GM12878 (cell line): ENCODE measurements around the gene IRF1. TPM values are rescaled to one million over a fixed set of nuclear protein-coding genes. Genes with fewer than 3 reads are reported as not detected.

Experiments used
- ATAC-seq: fragments of 200-7000 bp; cut with Tn5 transposase; 3 replicates; pipeline ENCODE4 v1.9.1; 2020; ENCODE audit warnings: mild to moderate bottlenecking, moderate library complexity
- BruUV-seq: library from RNA; stranded (reverse); fragments of 400-500 nt; replicated peaks from 2 replicates; lab custom pipeline; 2021; lab: Mats Ljungman, UMichigan
- CTCF ChIA-PET: fragments of 300-600 bp; sonication (Branson Sonifier 250); formaldehyde crosslinking; extraction: SDS; loops from one replicate; lab custom pipeline; 2021; ENCODE audit warnings: inconsistent platforms; lab: Yijun Ruan, JAX
- POLR2A ChIA-PET: fragments of 350-600 bp; formaldehyde crosslinking; extraction: SDS; loops from one replicate; lab custom pipeline; 2021; ENCODE audit warnings: inconsistent platforms; lab: Charles Lee
- RAD21 ChIA-PET: fragments of 300-600 bp; sonication (Branson Sonifier 250); formaldehyde crosslinking; loops from one replicate; lab custom pipeline; 2023; ENCODE audit warnings: antibody characterized with exemption; ENCODE audit not compliant: unreplicated experiment; lab: Charles Lee
- SMC1A ChIA-PET: fragments of 300-600 bp; sonication (Branson Sonifier 250); formaldehyde crosslinking; loops from one replicate; lab custom pipeline; 2023; ENCODE audit not compliant: unreplicated experiment, uncharacterized antibody; lab: Charles Lee
- DNase-seq: peaks from one replicate; pipeline ENCODE4 v3.0.0-alpha.2; 2011; ENCODE audit warnings: low read depth, low spot score
- FAIRE-seq: peaks from 3 replicates; lab custom pipeline; 2011; peaks lifted over from hg19 to GRCh38; lab: Jason Lieb, UNC
- H2AFZ ChIP-seq: 2 replicates; pipeline ENCODE4 v1.6.0; 2011; ENCODE audit warnings: low read depth, low read length, control low read depth; ENCODE audit not compliant: control insufficient read depth
- H3K27ac ChIP-seq: 2 replicates; pipeline ENCODE4 v1.5.1; 2011; ENCODE audit warnings: control low read depth; ENCODE audit not compliant: control insufficient read depth, insufficient read depth
- H3K27me3 ChIP-seq, 2 experiments: replicated peaks in 1 of 2; 2 replicates each; pipeline versions ENCODE4 v1.6.0 to v1.6.1; 2011; ENCODE audit warnings: low read length in 1 of 2; ENCODE audit not compliant: control insufficient read depth in 2 of 2, insufficient read depth in 2 of 2
- H3K36me3 ChIP-seq, 2 experiments: 2 replicates each; pipeline ENCODE4 v1.5.1; 2011; ENCODE audit warnings: low read length in 1 of 2; ENCODE audit not compliant: control insufficient read depth in 2 of 2, insufficient read depth in 2 of 2
- H3K4me1 ChIP-seq: 2 replicates; pipeline ENCODE4 v1.6.1; 2011; ENCODE audit warnings: mild to moderate bottlenecking, low read length, moderate library complexity, mixed read lengths; ENCODE audit not compliant: control insufficient read depth, insufficient read depth
- H3K4me2 ChIP-seq: 2 replicates; pipeline ENCODE4 v1.6.0; 2011; ENCODE audit warnings: control low read depth; ENCODE audit not compliant: control insufficient read depth, insufficient read depth
- H3K4me3 ChIP-seq: fragments of 200-600 bp; sonication (generic); 2 replicates; pipeline ENCODE4 v1.5.1; 2016
- H3K79me2 ChIP-seq: 2 replicates; pipeline ENCODE4 v1.6.0; 2011; ENCODE audit warnings: low read length; ENCODE audit not compliant: control insufficient read depth, insufficient read depth
- H3K9ac ChIP-seq: 2 replicates; pipeline ENCODE4 v1.8.0; 2011; ENCODE audit warnings: low read length, control low read depth, mixed read lengths; ENCODE audit not compliant: control insufficient read depth, insufficient read depth
- H3K9me3 ChIP-seq: replicated peaks from 3 replicates; pipeline ENCODE4 v1.5.1; 2011; ENCODE audit warnings: mild to moderate bottlenecking, low read length; ENCODE audit not compliant: control insufficient read depth, insufficient read depth
- H4K20me1 ChIP-seq: 2 replicates; pipeline ENCODE4 v1.6.0; 2011; ENCODE audit not compliant: control insufficient read depth, insufficient read depth
- CBX5 ChIP-seq: sonication (generic); IDR thresholded peaks from 2 replicates; pipeline ENCODE4 v1.6.1; 2016; ENCODE audit warnings: low read depth, moderate library complexity, mild to moderate bottlenecking, inconsistent platforms
- CHD2 ChIP-seq: IDR thresholded peaks from 2 replicates; pipeline ENCODE4 v1.6.1; 2011; ENCODE audit warnings: low read depth, low read length, improper control_type of control experiment, borderline replicate concordance
- NFIC ChIP-seq: IDR thresholded peaks from 2 replicates; pipeline ENCODE4 v1.6.1; 2012; ENCODE audit warnings: low read depth, mild to moderate bottlenecking, inconsistent platforms, low read length, moderate library complexity
- SIN3A ChIP-seq: IDR thresholded peaks from 2 replicates; pipeline ENCODE4 v1.6.1; 2012; ENCODE audit warnings: low read depth, low read length, improper control_type of control experiment
- TCF7 ChIP-seq: IDR thresholded peaks from 2 replicates; pipeline ENCODE4 v1.6.1; 2014; ENCODE audit warnings: antibody characterized with exemption, borderline replicate concordance
- ZNF274 ChIP-seq: IDR thresholded peaks from one replicate; pipeline ENCODE4 v1.8.0; 2011; ENCODE audit not compliant: insufficient read length, insufficient read depth
- WGBS: methylation state at CpG from one replicate; pipeline ENCODE4 v1.1.6; 2016; ENCODE audit warnings: low lambda C conversion rate; ENCODE audit not compliant: insufficient replicate concordance, insufficient coverage; ENCODE audit errors: missing lambda C conversion rate; 5-methylcytosine and 5-hydroxymethylcytosine counted together
- in situ Hi-C: fragments of 300-500 bp; cut with MboI; formaldehyde crosslinking; loops from 9 replicates; pipeline ENCODE4 v1.14.3; 2018; ENCODE audit warnings: mixed read lengths
- intact Hi-C: fragments of 100-400 bp; cut with micrococcal nuclease; formaldehyde crosslinking; loops from one replicate; pipeline ENCODE4 v1.14.2; 2022; ENCODE audit not compliant: unreplicated experiment
- polyA plus RNA-seq, 11 experiments: library from polyadenylated mRNA; depleted of rRNA in 4 of 11; unstranded in 6 of 11; stranded (reverse) in 5 of 11; fragments of >200 nt; fragmentation: Nextera tagmentation in 4 of 11; fragmentation: Illumina TruSeq in 1 of 11; extraction: Ambion mirVana in 4 of 11; extraction: Trizol in 1 of 11; gene quantifications; 1 replicate in 1 of 11; 2 replicates in 10 of 11; pipeline versions ENCODE4 v1.2.1 to v1.2.3, GENCODE V29; 2011 to 2016; ENCODE audit warnings: inconsistent platforms in 2 of 11, missing spikeins in 2 of 11, low read depth in 1 of 11
- total RNA-seq, 4 experiments: library from RNA; depleted of rRNA in 3 of 4; stranded (reverse); fragments of >200 nt in 3 of 4; fragmentation: Illumina TruSeq in 1 of 4; extraction: Trizol in 1 of 4; gene quantifications; 2 replicates each; pipeline versions ENCODE4 v1.2.1 to v1.2.3, GENCODE V29; 2013 to 2021
- TF ChIP-seq, protein P1 (sequence below): fragments of 450-650 bp; IDR thresholded peaks from 2 replicates; pipeline ENCODE4 v1.6.1; 2016; ENCODE audit warnings: mild to moderate bottlenecking

Gene IRF1
- total and polyA plus RNA-seq, 10 of the 15 experiments (the other 5 are each of a cell fraction or from before 2014, with no cell fraction given) = 6.9 to 68.0 (median 49.6) TPM

DNA sequence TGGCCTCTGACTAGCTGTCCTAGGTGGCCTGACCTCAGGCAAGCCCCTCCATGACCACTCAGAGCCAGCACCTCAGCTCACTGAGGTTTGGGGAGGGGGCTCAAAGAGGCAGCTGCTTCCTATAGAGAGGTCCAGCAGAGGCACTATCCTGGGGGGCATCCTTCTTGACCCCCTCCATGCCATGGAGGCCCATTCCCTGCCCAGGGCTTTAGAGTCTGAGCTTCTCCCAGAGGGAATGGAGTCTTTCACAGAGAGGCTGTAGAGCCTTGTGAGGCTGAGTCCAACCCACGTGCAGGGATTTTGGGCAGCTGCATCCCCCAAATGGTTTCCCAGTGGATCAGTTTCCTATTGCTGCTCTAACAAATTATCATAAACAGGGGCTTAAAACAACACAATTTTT lies 16.9 kb downstream of the IRF1 start:
- in situ Hi-C loops = loop anchor here (5.0 kb wide), 1 partner anchor 51 kb away; no protein-coding TSS in a partner anchor
- ChIA-PET POLR2A (interaction anchor here (0.8 to 16.7 kb wide), 6 partner anchors 10 to 56 kb away, joined by 3 to 178 read pairs (median 4); partner anchors contain the start of gene IRF1), CTCF (interaction anchor here (0.7 to 12.8 kb wide), 5 partner anchors 14 to 47 kb away, joined by 3 to 139 read pairs (median 5); no protein-coding TSS in a partner anchor), RAD21 (interaction anchor here (1.9 kb wide), 1 partner anchor 13 kb away, joined by 8 read pairs; no protein-coding TSS in a partner anchor), SMC1A (interaction anchor here (0.8 to 15.9 kb wide), 8 partner anchors 9 to 86 kb away, joined by 3 to 300 read pairs (median 4); no protein-coding TSS in a partner anchor)
- no peak for ATAC-seq
- H3K9me3 ChIP-seq = no peaks in the 10 kb centered on the region
- no peak for FAIRE-seq
- H3K27ac ChIP-seq = peak overlapping the region; percentile 68; the same call in 1 of the 2 replicates
- no peak overlapping the region for H3K9ac ChIP-seq
- H4K20me1 ChIP-seq = no peaks in the 10 kb centered on the region
- H3K27me3 ChIP-seq = no peaks in the 10 kb centered on the region
- no TSS peak for BruUV-seq
- intact Hi-C loops = no loop called here
- peaks cover 0 to 6% of the 10 kb centered on the region in 2 experiments; a peak in 3 of 4 replicates for H3K36me3 ChIP-seq
- H2AFZ ChIP-seq = no peak overlapping the region
- TF ChIP-seq NFIC (no peak), CHD2 (no peak), TCF7 (no peak), CBX5 (no peak), ZNF274 (no peak), SIN3A (no peak)
- TF ChIP-seq, protein P1, sequence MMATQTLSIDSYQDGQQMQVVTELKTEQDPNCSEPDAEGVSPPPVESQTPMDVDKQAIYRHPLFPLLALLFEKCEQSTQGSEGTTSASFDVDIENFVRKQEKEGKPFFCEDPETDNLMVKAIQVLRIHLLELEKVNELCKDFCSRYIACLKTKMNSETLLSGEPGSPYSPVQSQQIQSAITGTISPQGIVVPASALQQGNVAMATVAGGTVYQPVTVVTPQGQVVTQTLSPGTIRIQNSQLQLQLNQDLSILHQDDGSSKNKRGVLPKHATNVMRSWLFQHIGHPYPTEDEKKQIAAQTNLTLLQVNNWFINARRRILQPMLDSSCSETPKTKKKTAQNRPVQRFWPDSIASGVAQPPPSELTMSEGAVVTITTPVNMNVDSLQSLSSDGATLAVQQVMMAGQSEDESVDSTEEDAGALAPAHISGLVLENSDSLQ = no peak
- no peak overlapping the region for H3K4me2 ChIP-seq
- no peak overlapping the region for H3K4me3 ChIP-seq
- DNase-seq = no peak
- peaks cover 36% of the 10 kb centered on the region for H3K4me1 ChIP-seq
- H3K79me2 ChIP-seq = no peaks in the 10 kb centered on the region; the same call in 1 of the 2 replicates
- 96% methylated on average over 1 of the region's 1 CpG for WGBS
